HG02943 (cell line): Measurements from ENCODE around the gene ADCY5.

Experiments used
- ATAC-seq: cut with Tn5 transposase; IDR thresholded peaks from one replicate; pipeline ENCODE4 v1.9.1; 2021; ENCODE audit warnings: mild to moderate bottlenecking, low read depth, moderate library complexity; ENCODE audit not compliant: unreplicated experiment

ADCY5 gene

DNA sequence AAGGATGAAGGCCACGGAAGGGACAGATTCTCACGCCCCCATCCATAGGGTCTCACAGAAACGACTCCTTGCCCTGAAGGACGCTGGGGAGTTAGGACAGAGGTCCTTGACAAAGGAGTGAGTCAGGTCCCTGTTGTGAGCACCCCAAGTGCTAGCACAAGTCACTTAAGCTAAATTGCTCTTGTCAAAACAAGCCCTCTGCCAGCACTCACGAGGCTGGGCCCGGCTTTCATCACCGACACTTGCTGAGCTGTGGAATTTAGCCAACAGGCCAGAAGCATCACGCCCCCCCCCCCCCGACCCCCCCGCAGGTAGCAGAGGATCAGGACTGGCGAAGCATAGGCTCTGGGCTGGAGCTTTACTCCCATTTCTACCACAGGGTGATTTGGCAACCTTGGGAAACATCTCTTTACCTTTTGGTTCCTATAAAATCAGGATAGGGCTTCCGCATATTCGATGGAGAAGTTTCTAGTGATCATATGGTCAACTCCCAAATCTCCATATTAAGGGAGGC is 75.4 kb downstream of the ADCY5 start:
- ATAC-seq: no peak

GRCh38 chr3:123372686-123373473 is 76.0 kb downstream of the ADCY5 start:
- ATAC-seq: no peak

DNA sequence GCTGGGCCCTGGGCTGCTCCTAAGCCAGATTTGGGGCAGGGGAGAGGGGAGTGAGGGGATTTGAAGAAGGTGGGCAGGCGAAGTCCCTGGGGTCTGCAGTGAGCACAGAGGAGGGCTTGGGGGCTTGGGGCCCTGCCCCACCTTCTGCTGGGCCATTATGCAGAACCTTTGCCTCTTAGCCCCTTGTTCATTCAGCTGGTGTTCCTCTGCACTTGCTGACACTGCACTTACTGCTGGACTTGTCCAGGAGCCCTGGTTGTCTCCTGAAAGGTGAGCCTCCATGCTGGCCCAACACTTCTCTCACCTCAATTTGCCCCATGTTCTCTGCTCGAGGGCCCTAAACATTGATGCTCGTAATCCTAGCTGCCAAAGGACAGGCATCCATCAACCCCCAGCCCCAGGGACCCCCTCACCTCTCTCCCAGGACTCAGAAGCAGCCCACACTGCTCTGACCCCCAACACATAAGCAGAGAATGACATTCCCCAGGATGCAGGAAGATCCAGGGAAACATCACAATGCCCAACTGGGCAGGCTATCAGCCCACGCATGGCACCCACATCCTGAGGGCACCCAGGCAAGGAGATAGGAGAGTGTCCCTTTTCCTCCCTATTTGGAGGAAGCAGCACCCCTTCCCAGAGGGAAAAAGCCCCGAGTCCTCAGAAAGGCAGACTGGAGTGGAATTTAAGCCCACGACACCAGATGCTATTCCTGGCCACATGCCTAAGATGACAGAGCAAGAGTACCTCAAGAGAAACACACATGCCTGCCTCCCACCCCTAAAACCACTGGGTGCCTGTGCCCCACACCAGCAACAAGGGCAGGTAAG is 76.8 kb downstream of the ADCY5 start:
- no peak for ATAC-seq

GRCh38 chr3:123371426-123371825 is 77.5 kb downstream of the ADCY5 start:
- no peak for ATAC-seq

DNA sequence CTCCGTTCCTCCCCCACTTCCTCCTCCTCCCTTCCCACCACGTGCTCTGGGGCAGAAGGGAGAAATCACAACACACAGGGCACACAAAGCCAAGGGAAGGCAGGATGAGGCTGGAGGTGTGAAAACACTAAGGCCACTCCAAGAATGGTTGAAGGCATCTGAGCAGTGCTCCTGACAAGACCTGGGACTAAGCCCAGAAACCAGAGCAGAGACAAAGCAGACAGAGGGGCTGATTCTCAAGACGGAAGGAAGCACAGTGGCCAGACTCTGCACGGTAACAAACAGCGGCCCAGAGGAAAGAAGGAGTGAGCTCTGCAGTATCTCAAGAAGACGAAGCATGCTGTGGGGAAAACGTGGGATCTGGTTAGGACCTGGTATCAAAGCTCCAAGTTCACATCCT is 78.1 kb downstream of the ADCY5 start:
- no peak for ATAC-seq

GRCh38 chr3:123369085-123369484 is 79.8 kb downstream of the ADCY5 start:
- no peak for ATAC-seq

GRCh38 chr3:123367467-123368154 is 81.3 kb downstream of the ADCY5 start:
- ATAC-seq: no peak

DNA sequence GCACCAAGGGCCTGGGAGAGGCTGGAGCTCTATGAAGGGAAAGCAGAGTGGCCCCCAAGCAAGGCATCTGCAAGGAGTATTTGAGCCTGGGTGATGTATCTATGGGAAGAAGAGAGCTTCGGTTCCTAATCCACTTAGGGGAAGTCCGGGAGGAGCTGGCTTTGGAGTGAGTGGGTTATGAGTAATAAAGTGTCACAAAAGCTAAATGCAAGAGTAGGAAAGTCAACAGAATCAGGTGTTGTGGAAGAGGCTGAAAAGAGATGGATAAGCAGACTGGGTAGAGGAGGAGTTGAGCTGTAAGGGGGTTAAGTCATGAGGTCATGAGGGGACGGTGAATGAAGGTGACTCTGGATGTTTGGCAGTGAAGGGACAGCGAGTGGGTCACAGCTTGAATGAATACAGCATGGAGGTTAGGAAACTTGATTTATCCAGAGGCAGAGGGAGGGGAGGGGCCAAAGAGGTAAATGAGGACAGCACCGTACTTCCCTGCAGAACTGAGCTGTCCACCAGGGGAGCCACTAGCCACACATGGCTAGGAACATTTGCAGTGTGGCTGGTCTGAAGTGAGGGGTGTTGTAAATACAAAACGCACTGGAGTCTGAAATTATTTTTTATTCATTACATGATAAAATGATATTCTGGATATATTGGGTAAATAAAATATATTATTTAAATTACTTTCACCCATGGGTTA is 83.3 kb downstream of the ADCY5 start:
- no peak for ATAC-seq

- ATAC-seq: no peak
These were observed 87.8 kb downstream of the ADCY5 start for GRCh38 chr3:123361071-123361470.

DNA sequence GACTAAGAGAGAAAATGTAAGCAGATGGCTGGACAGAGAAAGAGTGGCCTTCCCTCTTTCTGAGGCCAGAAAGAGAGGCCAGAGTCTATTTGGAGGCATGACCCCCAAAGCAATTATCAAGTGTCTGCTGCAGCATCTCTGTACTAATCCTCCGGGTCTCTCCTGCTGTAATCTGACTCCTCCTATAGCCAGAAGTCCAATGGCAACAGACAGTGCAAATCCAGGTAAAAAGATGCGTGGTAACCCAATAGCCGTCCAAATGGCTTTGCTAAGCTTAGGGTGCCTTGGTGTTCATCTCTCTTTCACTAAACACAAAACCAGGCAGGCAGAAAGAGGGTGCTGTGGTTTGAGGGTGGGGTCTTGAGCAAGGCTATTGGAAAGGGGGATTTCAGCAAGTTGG is 91.6 kb downstream of the ADCY5 start:
- no peak for ATAC-seq

GRCh38 chr3:123353850-123354233 is 95.0 kb downstream of the ADCY5 start:
- no peak for ATAC-seq

DNA sequence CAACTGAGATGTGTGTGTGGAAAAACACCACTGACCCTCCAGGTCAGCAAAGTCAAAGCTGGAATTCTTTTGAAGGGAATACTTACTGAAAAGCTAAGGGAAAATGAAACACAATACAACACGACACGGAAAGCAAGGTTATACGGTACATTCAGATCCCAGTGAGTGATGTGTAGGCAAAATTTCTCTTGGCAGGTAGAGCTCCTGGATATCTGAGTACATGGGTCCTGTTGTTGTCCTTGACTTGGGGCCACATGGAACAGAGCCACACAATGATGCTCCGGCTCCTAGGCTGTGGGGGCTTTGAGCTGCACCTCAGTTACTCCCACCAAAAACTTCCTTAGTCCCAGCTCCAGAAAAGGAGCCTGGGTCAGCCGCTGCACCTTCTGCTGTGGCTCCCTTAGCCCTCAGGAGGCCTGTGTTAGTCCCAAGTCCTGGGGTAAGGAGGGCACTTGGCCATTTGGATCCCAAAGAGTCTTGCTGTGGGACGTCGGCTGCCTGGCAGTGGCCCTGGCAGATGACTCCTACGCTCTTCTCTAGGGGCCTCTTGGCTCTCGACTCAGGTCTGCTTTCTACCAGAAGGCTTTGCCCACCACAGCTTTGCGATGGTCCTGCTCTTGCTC is 95.6 kb downstream of the ADCY5 start:
- no peak for ATAC-seq

GRCh38 chr3:123352134-123352554 is 96.7 kb downstream of the ADCY5 start:
- no peak for ATAC-seq

GRCh38 chr3:123351501-123351900 is 97.4 kb downstream of the ADCY5 start:
- no peak for ATAC-seq

DNA sequence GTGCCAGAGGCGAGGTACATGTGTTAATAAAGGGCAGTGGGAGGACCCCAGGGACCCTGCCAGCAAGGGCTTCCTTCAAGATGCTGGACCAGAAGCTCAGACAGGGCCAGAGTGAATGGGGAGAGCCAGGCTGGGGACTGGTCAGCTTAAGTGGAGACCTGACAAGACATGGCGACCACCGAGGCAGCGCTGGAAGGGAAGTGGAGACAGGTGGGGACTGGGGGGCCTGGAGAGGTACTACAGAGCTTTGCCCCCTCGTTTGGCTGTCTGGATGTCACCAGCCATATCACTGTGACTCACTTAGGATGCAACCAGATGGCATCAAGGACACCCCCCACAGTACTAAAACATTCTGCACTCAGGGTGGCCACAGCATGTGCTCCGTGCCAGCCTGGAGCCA is 97.9 kb downstream of the ADCY5 start:
- ATAC-seq: no peak

GRCh38 chr3:123349566-123350435 is 99.1 kb downstream of the ADCY5 start:
- no peak for ATAC-seq

DNA sequence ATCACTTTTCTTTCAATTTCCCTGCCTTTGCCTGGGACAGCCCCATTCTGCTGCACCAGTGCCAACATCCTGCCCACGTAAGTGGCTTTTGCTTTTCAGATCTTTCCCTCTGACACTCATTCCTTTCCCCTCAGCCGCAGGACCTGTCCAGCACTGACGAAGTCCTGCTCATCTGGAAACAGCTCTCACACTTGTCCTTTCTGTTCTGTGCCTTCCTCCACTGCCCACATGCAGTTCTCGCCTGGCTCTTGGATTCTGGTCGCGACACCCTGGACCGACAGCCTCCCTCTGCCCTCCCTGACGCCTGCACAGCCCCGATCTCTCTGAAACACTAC is 99.7 kb downstream of the ADCY5 start:
- no peak for ATAC-seq

- no peak for ATAC-seq
These were observed 100.3 kb downstream of the ADCY5 start for GRCh38 chr3:123348471-123349200.
